HG03097 (cell line): Measurements from ENCODE around the gene SDE2.
"Not testable (repeated sequence)": the region's sequence is repeated elsewhere in the genome, so short reads cannot be mapped to it uniquely, and the experiment has no call there.

ENCODE experiments used
- ATAC-seq: cut with Tn5 transposase; IDR thresholded peaks from one replicate; pipeline ENCODE4 v1.9.1; 2021; ENCODE audit not compliant: unreplicated experiment, low FRiP score

The SDE2 gene

DNA sequence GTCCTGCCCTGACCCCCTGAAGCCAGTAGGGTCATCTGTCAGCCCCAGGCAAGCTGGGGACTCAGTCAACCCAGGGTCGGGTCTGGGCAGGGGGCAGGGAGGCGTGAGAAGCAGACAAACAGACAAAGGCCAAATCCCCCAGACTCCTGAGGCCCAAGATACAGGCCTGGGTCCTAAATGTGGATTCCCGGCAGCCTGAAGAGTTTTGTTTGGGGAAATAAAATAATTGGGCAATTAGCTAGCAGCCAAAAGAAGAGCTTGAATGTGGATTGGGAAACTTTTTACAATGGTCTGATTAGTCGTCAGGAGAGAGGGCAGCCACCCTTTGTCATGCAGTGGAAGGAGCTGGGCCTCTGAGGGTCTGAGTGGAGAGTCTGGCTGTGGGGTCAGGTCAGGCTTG, 53.6 kb downstream of the SDE2 start:
- no peak for ATAC-seq

DNA sequence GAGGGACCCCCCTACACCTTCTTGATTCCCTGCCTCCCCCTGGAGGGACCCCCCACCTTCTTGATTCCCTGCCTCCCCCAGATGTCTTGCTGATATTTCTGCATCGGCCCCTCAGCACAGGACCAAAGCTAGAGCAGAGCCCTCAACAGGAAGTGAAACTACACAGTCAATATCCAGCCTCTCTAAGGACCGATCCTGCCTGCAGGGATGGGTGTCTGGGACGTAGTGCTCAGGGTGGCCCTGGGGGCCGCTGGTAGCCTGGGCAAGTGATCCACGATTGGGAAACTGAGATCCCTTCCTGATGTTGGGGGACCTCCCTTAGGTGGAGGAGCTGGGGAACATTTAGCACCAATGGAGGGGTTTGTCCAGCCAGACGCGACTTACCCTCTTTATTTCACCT, 54.2 kb downstream of the SDE2 start:
- no peak for ATAC-seq

DNA sequence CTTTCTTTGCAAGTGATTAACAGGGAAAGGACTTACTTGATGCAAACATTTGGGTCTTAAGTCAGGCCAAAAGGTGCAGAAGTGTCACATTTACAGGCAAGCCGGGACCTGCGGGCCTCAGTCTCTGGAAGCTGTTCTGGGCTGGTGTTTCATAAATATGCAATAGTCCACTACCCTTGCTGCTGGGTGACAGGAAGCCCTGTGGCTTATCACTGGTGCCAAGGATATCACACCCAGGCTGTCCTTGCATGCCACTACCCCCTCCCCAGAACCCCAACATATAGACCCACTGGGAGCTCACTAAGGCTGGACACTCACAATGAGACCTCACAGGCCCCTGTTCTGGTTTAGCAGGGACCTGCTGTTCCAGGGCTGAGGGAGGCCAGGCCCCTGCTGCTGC, 54.8 kb downstream of the SDE2 start:
- no peak for ATAC-seq

DNA sequence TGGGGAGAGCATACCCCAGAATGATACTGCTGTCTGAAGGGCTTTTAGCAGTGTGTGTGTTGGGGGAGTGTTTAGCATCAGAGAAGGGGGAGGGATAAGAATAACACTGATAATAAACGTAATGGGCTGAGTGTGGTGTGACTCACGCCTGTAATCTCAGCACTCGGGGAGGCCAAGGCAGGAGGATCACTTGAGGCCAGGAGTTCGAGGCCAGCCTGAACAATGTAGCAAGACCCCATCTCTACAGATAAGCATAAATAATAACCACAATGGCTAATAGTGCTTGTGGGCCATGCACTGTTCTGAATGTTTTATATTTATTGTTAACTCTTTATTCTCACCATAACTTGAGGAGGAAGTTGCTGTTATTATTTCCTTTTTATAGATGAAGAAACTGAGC, 55.6 kb downstream of the SDE2 start:
- ATAC-seq: no peak

DNA sequence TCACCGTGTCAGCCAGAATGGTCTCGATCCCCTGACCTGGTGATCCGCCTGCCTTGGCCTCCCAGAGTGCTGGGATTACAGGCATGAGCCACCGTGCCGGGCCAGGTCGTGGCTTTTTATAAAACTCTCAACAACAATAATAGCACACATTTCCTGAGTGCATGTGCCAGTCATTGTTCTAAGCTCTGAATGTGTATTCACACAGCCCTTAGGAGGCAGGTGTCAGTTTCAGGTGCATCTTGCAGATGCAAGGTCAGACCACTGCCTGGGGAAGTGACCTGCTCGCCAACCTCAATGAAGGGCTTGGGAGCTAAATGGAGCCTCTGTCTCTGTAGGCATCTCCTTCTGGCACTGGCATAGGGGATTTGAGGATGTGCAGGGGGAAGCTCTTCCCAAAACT, 56.6 kb downstream of the SDE2 start:
- no peak for ATAC-seq

DNA sequence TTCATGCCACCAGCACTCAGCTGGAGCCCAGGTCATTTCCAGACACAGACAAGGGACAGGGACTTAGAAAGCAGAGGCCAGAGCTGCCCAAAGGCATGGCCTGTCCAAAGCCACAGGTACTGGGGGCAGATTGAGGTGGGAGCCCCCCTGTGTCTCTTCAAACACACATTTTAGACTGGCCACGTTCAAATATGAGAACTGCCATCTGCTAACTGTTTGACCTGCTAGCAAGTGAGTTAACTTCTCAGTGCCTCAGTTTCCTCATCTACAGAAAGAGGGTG, 57.3 kb downstream of the SDE2 start:
- ATAC-seq: no peak

DNA sequence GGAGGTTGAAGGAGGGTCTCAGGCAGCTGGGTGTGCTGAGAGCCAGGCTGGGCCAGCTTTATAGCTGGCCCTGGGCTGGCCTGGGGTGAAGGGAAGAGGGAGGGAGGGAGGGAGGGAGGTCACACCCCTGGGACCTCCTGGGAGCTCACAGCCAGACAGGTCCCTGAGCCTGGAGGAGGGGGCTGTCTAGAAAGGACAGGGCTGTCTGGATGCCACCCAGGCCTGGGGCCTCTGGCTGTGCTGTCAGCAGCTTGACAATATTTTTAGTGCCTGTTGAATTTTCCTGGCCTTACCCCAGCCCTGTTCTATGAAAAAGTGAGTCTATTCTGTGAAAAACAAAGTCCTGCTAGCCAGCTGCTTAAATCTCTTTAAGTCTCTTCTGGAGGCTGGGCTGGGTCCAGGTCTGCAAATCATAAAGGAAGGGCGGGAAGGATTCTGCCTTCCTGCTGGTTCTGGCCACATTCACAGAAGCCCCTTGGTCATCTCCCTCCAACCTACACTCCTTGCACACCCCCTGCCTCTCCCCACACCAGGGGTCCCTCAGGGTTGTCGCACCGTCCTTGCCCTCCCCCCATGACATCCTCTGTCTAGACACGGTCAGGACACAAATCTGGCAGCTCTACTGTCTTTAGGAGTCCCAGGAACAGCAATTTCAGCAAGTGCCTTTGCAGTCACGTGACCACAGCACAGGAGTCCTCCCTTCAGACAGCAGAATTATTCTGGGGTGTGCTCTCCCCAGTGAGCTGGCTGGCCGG, 57.8 kb downstream of the SDE2 start, which contains the start of gene LEFTY2:
LEFTY2 (minus strand) TSS at position 34 of the 755 bp plus-strand sequence. CDS start 80 bp downstream, outside the sequence.
- ATAC-seq: no peak

DNA sequence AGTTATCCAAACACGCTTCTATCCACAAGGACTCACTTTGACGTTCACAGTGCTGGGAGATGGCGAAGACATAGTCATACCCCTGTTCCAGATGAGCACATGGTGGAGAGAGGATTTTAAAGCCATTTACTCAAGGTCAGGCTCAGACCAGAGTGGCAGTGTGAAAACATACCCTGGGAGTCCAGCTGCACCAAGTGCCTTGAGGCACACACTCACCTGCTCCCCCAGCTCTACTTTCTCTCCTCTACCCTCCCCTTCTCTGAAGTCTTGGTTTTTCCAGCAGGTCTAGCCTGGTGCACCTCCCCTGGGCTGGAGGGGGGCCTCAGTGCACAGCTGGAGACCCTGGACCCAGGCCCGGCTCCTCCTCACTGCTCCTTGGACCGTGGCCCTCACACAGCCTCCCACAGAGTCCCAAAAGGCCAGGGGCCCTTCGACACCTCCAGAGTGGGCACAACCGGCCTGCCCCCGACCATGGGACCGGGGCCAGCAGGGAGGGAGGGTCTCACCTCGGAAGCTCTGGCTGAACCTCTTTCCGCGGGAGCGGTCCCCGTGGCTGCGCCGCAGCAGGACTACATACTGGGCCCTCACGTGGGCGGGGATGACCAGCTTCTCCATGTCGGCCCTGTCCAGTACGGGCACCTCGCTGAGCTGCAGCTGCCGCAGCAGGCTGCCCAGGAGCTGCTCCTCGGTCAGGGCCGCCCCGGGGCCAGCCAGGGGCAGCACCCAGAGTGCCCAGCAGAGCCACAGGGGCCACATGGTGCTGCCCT, 58.6 kb downstream of the SDE2 start:
- no peak for ATAC-seq

DNA sequence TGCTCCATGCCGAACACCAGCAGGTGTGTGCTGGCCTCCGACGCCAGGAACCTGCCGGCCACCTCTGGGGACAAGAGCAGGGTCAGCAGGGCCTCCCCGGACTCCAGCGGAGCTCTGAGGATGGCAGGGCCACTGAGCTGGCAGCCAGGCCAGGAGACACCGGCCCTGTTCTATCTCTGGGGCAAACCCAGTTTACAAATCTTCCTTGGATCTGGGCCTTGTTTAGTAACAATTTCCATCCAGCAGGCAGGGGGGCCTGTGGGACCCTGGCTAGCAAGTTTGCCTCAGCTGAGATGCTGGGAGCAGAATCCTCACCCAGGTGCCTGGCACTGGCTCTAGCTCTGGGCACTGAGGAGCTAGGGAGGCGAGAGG, 59.2 kb downstream of the SDE2 start:
- not testable (repeated sequence) for ATAC-seq

DNA sequence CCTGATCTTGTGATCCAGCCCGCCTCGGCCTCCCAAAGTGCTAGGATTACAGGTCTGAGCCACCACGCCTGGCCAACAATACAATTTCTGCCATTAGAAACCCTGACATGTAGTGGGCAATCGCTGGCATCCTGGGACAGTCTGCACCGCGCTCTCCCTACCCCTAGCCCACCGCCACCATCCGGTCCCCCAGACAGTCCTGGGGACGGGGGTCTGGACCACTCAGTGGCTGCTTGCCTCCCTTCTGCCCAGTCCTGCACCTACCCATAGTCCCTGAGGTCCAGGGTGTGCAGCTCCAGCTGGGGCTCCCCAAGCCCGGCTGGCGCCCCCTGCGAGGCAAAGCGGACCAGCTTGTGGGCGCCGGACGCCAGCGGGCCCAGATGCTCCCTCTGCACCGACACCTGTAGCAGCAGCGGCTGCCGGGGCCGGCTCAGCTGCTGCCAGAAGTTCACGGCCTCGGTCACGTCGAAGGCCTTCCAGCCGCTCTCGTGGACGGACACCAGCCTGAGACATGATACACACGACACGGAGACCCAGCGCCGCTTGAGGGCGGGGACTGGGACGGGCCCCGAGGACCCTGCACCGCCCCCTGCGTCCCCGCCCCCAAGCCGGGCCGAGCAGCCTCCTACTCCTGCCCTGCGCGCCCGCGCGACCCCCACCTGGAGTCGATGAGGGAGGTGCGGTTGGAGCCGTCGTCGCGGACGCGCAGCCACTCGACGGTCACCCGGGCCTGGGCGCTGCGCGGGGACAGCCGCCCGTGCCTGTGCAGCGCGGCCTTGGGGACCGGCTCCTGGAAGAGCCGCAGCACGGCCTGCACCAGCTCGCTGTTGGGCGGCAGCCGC, 59.8 kb downstream of the SDE2 start:
- not testable (repeated sequence) for ATAC-seq

DNA sequence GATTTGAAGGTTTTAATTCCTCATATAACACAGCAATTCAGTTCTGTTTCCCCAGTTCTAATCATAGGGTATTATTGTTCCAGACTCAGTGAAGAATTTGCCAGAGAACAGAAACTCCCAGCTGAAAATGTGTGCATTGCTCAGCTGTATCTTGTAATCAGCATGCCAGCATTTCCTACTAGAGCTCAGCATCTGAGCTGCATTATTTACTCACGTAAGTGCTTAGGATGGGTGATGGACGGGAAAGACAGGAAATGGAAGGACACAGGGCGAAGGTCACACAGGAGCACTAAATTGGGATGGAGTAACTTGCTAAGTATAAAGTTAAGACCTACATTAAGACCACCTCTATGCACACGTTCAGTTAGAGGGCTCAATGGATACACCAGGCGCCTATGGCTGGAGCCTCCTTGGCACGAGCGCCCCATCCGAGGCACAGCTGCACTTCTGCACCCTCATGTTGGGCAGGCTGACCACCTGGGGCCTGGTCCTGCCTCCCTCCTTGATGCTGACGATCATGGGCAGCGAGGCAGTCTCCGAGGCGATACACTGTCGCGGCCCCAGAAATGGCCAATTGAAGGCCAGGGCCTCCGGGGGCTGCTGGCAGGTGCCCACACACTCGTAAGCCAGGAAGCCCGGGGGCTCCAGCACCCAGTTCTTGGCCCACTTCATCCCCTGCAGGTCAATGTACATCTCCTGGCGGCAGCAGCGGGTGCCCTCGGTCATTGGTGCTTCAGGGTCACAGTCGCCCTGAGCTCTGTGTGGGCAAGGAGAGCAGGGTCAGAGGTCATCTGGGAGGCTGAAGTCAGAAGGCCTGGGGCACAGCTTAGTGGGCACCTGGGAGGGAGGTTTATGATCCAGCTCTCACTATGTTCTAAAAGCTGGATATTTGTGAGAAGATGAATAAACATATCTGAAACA, 61.8 kb downstream of the SDE2 start:
- ATAC-seq: no peak

DNA sequence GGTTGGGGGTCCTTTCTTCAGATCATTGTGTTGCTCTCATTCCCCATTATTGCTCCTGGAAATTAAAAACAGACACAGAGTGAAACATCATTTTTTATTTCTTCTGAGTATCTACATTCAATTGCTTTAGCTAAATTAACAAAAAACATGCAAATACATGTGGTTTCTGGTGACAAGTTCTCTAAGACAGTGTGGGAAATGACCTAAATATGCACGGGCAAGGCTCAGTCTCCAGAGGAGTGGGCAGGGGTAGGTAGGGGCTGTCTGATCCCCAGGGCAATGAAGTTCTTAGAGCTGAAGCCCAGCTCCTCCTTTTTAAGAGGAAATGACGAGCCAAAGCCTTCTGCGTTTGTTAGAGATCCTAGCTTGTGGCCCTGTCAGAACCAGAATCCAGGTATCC, 62.6 kb downstream of the SDE2 start:
- ATAC-seq: no peak

DNA sequence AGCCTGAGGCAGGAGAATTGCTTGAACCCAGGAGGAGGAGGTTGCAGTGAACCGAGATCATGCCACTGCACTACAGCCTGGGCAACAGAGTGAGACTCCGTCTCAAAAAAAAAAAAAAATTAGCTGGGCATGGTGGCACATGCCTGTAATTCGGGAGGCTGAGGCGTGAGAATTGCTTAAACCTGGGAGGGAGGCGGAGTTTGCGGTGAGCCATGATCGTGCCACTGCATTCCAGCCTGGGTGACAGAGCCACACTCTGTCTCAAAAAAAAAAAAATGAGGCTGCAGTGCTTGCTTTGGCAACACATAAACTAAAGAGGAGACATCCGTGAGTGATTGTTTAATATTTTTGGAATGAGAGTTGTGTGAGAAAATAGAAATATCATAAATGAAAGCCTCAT, 63.1 kb downstream of the SDE2 start:
- not testable (repeated sequence) for ATAC-seq

DNA sequence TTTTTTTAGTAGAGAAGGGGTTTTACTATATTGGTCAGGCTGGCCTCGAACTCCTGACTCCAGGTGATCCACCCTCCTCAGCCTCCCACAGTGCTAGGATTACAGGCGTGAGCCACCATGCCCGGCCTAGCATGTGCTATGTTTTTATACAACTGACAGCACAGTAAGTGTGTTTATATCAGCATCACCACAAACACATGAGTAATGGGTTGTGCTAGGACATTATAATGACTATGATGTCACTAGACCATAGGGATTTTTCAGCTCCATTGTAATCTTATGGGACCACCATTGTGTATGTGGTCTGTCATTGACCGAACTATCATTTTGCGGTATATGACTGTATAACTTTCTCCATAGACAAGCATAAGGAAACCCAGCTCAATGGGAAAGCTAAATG, 64.4 kb downstream of the SDE2 start:
- ATAC-seq: no peak

DNA sequence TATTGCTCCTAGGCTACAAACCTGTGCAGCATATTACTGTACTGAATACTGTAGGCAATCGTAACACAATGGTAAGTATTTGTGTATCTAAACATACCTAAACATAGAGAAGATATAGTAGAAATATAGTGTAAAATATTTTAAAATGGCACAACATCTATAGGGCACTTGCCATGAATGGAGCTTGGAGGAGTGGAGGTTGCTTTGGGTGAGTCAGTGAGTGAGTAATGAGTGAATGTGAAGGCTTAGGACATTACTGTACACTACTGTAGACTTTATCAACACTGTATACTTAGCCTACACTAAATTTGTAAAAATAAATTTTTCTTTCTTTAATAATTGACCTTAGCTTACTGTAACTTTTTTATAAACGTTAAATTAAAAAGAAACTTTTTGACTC, 66.1 kb downstream of the SDE2 start:
- ATAC-seq: no peak
